Measurements from ENCODE around the gene DYNLRB1. TPM values are rescaled to one million over a fixed set of nuclear protein-coding genes. Genes with fewer than 3 reads are reported as not detected.

DYNLRB1 gene
- total RNA-seq, 2 experiments from 2014 or later, result 83.5 to 122 TPM

DNA sequence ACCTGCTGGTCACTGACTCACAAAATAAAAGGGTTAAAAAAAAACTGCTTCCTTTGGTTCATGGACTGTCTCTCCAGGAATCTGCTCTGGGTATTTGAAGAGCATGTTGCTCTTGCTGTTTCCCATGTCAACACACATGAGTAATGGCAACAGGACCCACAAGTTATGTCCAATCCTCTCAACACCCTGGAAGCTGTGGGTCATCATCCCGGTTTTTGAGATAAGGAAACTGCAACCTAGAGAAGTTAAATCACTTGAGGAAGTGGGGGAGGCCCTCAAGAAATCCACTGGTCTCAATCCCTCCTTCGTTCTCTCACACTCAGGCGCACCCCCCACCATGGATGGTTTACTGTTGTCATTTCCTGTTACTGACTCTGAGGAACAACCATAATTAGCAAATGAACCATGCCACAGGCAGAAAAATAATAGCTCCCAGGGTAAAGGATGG lies 54.7 kb downstream of the DYNLRB1 start:
- ChIA-PET POLR2A (no interaction called here), CTCF (interaction anchor here (0.8 kb wide), 1 partner anchor 63 kb away, joined by 4 read pairs; no protein-coding TSS in a partner anchor)
- H3K4me3 Mint-ChIP-seq, result no peak overlapping the region
- H3K4me1 Mint-ChIP-seq, result peaks cover 6% of the 10 kb centered on the region
- ATAC-seq (peak; percentile 36), DNase-seq (peak; percentile 29)
- intact Hi-C loops (cut with DNase I, micrococcal nuclease), result no loop called here
- peaks cover 3% of the 10 kb centered on the region for H3K36me3 Mint-ChIP-seq (ENCODE audit: low read depth)
- H3K27ac Mint-ChIP-seq, result peak overlapping the region; percentile 69
- no peaks in the 10 kb centered on the region for H3K9me3 Mint-ChIP-seq (ENCODE audit: low read depth)
- H3K27me3 Mint-ChIP-seq, result no peaks in the 10 kb centered on the region

DNA sequence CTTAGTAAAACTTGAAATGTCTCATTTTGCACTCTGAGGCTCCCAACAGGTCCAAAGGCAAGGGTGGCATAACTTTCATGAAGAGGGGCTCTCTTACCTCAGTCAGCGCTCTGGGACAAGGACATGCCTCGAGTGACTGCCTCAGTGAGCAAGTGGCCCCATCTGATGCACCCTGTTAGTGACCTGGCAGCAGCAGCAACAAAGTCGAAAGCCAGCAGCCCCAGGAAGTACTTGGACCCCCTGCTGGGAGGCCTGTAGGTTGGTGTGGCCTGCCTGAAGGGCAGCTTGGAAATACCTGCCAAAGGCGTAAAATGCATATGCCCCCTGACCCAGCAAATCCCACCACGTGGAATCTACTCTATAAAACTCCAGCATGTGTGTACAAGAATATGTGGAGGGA lies 55.5 kb downstream of the DYNLRB1 start:
- no peak for ATAC-seq
- peaks cover 6% of the 10 kb centered on the region for H3K4me1 Mint-ChIP-seq
- intact Hi-C loops (cut with DNase I, micrococcal nuclease), result no loop called here
- CTCF ChIA-PET, result no interaction called here
- no peaks in the 10 kb centered on the region for H3K9me3 Mint-ChIP-seq (ENCODE audit: low read depth)
- no peak for DNase-seq
- H3K4me3 Mint-ChIP-seq, result no peak overlapping the region
- H3K27ac Mint-ChIP-seq, result peak overlapping the region; percentile 69
- peaks cover 3% of the 10 kb centered on the region for H3K36me3 Mint-ChIP-seq (ENCODE audit: low read depth)
- H3K27me3 Mint-ChIP-seq, result no peaks in the 10 kb centered on the region
- POLR2A ChIA-PET, result no interaction called here

DNA sequence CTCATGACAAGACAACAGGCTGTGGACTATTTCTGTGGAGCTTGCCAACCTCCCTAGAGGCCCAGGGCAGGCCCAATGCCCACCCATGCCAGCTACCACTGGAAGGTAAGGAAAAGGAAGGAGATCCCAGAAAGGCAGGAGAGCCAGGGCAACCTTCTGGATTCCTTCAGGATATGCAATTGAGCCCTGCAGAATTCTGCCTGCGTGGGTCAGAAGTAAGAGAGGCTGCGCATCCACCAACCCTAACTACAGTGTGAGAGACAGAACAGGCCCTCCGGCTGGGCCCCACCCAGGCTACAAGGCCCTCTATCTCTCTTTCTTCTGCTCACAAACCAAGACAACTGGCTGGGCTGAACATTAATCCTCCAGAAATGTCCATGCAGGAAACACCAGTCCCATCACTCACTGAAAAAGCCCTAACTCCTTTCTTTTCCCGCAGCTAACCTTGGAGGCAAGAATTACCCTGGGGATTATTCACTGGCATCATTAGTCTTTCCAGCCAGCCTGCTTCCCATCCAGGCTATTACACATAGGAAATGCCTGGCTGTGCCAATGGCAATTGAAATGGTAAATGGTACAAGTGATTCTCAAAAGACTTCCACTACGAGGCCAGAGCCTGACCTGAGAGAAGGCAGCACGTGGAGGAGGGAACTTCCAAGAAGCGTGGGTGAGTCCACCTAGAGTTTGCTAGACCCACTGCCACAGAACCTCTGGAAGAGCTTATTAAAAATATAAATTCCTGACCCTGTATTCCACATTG lies 57.5 kb downstream of the DYNLRB1 start:
- intact Hi-C loops (cut with DNase I, micrococcal nuclease), result no loop called here
- ChIA-PET POLR2A (interaction anchor here (0.5 to 0.6 kb wide), 2 partner anchors 465 to 998 kb away, joined by 3 to 5 read pairs; no protein-coding TSS in a partner anchor), CTCF (interaction anchor here (0.5 to 1.0 kb wide), 4 partner anchors 8 to 136 kb away, joined by 3 read pairs; no protein-coding TSS in a partner anchor)
- no peaks in the 10 kb centered on the region for H3K27me3 Mint-ChIP-seq
- no peak for DNase-seq
- peaks cover 3% of the 10 kb centered on the region for H3K36me3 Mint-ChIP-seq (ENCODE audit: low read depth)
- H3K27ac Mint-ChIP-seq, result no peak overlapping the region
- no peak for ATAC-seq
- H3K4me1 Mint-ChIP-seq, result peaks cover 6% of the 10 kb centered on the region
- no peak overlapping the region for H3K4me3 Mint-ChIP-seq
- no peaks in the 10 kb centered on the region for H3K9me3 Mint-ChIP-seq (ENCODE audit: low read depth)

DNA sequence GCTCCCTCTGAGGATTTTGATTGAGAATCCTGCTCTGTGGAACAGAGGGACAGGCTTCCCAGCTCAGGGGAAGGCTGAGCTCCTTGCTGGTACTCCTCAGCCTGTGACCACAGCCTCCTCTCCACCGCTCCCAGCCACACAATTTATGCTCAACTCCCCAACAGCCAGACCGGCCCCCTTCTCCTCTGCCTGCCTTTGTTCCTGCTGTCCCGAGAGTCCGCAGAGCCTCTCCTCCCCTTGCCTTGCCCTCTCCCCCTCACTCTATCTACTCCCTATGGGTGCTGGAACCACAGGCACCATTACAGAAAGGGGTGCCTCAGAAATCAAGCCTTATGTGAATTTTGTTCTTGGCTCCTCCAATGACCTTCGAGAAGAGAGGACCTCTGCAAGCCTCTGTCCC lies 58.2 kb downstream of the DYNLRB1 start:
- H3K27ac Mint-ChIP-seq, result no peak overlapping the region
- H3K27me3 Mint-ChIP-seq, result no peaks in the 10 kb centered on the region
- H3K4me1 Mint-ChIP-seq, result peaks cover 6% of the 10 kb centered on the region
- peaks cover 6% of the 10 kb centered on the region for H3K36me3 Mint-ChIP-seq (ENCODE audit: low read depth)
- H3K9me3 Mint-ChIP-seq (ENCODE audit: low read depth), result no peaks in the 10 kb centered on the region
- ChIA-PET CTCF (interaction anchor here (0.5 to 1.2 kb wide), 3 partner anchors 8 to 52 kb away, joined by 3 read pairs; no protein-coding TSS in a partner anchor), POLR2A (no interaction called here)
- ATAC-seq (no peak), DNase-seq (no peak)
- intact Hi-C loops (cut with DNase I, micrococcal nuclease), result no loop called here
- H3K4me3 Mint-ChIP-seq, result no peak overlapping the region

DNA sequence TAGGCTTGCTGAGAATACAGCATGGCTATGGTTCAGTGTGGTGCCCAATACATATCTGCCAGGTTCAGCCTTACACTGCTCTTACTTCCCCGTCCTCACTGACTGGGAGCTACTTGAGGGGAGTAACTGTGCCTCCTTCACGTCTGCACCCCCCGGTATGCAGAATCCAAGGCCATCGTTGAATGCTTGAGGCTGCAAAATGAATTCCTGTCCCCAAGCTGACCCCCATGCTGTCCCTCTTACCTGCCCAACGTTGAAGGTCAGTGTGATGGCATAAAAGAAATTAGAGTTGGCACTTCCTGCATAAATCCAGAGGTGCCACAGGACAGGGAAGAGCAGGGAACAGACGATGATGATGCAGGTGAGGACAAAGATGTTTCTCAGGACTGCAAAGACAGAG lies 58.6 kb downstream of the DYNLRB1 start:
- DNase-seq (no peak), ATAC-seq (no peak)
- no peaks in the 10 kb centered on the region for H3K27me3 Mint-ChIP-seq
- H3K9me3 Mint-ChIP-seq (ENCODE audit: low read depth), result no peaks in the 10 kb centered on the region
- intact Hi-C loops (cut with DNase I, micrococcal nuclease), result no loop called here
- no peak overlapping the region for H3K27ac Mint-ChIP-seq
- H3K4me3 Mint-ChIP-seq, result no peak overlapping the region
- H3K36me3 Mint-ChIP-seq (ENCODE audit: low read depth), result peaks cover 10% of the 10 kb centered on the region
- POLR2A ChIA-PET, result no interaction called here
- H3K4me1 Mint-ChIP-seq, result peaks cover 9% of the 10 kb centered on the region
- CTCF ChIA-PET, result interaction anchor here (1.2 kb wide), 1 partner anchor 8 kb away, joined by 3 read pairs; no protein-coding TSS in a partner anchor

DNA sequence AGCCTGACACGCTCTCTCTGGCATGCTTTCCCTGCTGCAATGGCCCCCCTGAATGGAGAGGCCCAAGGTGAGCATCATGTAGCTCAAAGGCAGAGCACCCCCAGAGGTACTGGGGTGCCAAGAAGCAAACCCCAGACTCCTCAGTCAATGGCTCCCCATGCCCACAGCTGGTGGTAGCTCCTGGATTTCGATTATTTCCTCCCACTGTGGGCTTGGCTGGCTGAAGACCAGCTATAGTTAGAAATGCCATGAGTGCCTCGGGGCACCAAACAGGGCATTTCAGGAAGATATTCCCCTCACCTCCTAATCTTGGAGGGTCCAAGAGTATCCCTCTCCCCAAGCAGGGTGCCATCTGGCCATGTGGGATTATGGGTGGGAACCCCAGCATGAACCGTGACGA lies 59.0 kb downstream of the DYNLRB1 start:
- H3K9me3 Mint-ChIP-seq (ENCODE audit: low read depth), result no peaks in the 10 kb centered on the region
- no peak overlapping the region for H3K27ac Mint-ChIP-seq
- peaks cover 13% of the 10 kb centered on the region for H3K4me1 Mint-ChIP-seq
- H3K4me3 Mint-ChIP-seq, result no peak overlapping the region
- DNase-seq (no peak), ATAC-seq (no peak)
- POLR2A ChIA-PET, result no interaction called here
- H3K36me3 Mint-ChIP-seq (ENCODE audit: low read depth), result peaks cover 10% of the 10 kb centered on the region
- intact Hi-C loops (cut with DNase I, micrococcal nuclease), result no loop called here
- CTCF ChIA-PET, result interaction anchor here (0.6 to 1.2 kb wide), 2 partner anchors 7 to 91 kb away, joined by 3 read pairs; no protein-coding TSS in a partner anchor
- H3K27me3 Mint-ChIP-seq, result no peaks in the 10 kb centered on the region

DNA sequence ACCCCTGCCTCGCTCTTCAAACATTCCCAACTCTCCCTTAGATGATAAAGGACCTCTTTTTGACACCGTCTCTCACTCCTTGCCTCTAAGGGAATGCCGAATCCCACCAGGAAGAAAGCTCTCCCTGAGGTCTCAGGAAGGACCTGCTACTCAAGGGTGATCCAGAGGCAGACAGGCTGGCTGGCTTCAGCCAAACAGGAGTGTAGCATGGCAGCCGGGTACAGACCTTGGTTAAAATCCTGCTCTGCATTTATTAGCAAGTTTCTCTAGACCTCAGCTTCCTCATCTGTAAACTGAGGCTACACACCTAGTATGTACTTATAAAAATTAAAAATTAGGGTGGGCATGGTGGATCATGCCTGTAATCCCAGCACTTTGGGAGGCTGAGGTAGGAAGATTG lies 59.5 kb downstream of the DYNLRB1 start:
- ChIA-PET CTCF (interaction anchor here (0.6 kb wide), 1 partner anchor 91 kb away, joined by 3 read pairs; no protein-coding TSS in a partner anchor), POLR2A (no interaction called here)
- no peaks in the 10 kb centered on the region for H3K9me3 Mint-ChIP-seq (ENCODE audit: low read depth)
- H3K36me3 Mint-ChIP-seq (ENCODE audit: low read depth), result peaks cover 14% of the 10 kb centered on the region
- peaks cover 17% of the 10 kb centered on the region for H3K4me1 Mint-ChIP-seq
- no peak overlapping the region for H3K4me3 Mint-ChIP-seq
- intact Hi-C loops (cut with DNase I, micrococcal nuclease), result no loop called here
- no peak for ATAC-seq
- no peak overlapping the region for H3K27ac Mint-ChIP-seq
- DNase-seq, result no peak
- H3K27me3 Mint-ChIP-seq, result no peaks in the 10 kb centered on the region

DNA sequence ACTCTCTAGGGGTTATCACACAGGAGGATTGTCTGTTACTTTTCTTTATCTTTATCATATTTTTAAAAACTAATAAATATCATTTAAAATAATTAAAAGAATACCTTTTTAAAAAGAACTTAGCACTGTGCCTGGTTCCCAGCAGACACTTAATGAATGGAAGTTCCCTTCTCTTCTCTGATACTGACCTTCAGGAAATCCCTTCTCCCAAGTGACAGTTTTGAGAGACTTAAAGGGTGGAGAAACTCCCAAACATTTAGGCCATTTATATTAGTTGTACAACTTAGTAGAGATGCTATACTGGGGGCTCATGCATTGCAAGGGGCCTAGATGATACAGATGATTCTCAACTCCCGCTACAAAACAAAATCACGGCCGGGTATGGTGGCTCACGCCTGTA lies 60.8 kb downstream of the DYNLRB1 start:
- Mint-ChIP-seq H3K4me1 (peaks cover 25% of the 10 kb centered on the region), H3K9me3 (ENCODE audit: low read depth) (no peaks in the 10 kb centered on the region), H3K4me3 (no peak overlapping the region), H3K27me3 (no peaks in the 10 kb centered on the region), H3K36me3 (ENCODE audit: low read depth) (peaks cover 16% of the 10 kb centered on the region), H3K27ac (no peak overlapping the region)
- intact Hi-C loops (cut with DNase I, micrococcal nuclease), result no loop called here
- ATAC-seq (no peak), DNase-seq (no peak)
- CTCF ChIA-PET, result no interaction called here
- POLR2A ChIA-PET, result no interaction called here

DNA sequence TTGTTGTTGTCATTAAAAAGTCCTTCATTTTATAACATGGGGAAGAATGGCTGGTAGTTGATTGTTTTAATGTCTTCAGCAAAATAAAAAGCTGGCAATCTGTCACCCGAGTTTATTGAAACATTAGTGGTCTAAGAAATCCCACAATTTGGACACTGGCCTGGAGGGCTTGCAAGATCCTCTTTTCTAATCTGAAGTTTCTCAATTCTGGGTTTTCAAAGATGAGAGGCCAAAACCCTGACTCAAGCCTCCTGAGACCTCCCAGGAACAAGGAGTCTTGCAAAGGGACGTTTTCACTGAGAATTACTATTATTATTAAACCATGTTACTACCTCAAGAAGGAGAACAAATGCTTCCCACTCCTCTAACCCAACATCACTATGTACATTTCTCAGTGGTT lies 61.8 kb downstream of the DYNLRB1 start:
- CTCF ChIA-PET, result interaction anchor here (0.7 to 0.8 kb wide), 2 partner anchors 10 to 15 kb away, joined by 3 read pairs; no protein-coding TSS in a partner anchor
- POLR2A ChIA-PET, result no interaction called here
- Mint-ChIP-seq H3K27me3 (no peaks in the 10 kb centered on the region), H3K36me3 (ENCODE audit: low read depth) (peaks cover 16% of the 10 kb centered on the region), H3K4me1 (peaks cover 30% of the 10 kb centered on the region), H3K27ac (no peak overlapping the region), H3K9me3 (ENCODE audit: low read depth) (no peaks in the 10 kb centered on the region), H3K4me3 (no peak overlapping the region)
- DNase-seq (no peak), ATAC-seq (no peak)
- intact Hi-C loops (cut with DNase I, micrococcal nuclease), result no loop called here

DNA sequence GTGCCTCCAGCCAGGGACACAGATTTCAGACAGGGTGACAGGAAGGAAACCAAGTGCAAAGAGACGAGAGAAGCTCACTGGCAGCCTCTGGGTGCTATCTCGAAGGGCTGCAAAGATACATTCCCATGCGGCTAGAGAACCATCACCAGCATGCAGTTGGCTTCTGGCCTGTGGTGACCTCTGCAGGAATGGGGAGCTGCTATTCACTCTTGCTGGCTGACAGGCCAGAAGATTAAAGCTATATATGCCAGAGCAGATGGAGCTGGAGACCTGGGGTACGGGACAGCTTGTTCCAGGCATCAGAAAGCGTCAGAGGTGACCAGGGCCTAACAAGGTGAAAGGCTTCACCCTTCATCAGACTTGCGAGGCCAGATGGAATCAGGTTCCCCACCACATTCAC lies 62.3 kb downstream of the DYNLRB1 start:
- Mint-ChIP-seq H3K27me3 (no peaks in the 10 kb centered on the region), H3K27ac (peak overlapping the region; percentile 47), H3K4me3 (no peak overlapping the region), H3K9me3 (ENCODE audit: low read depth) (no peaks in the 10 kb centered on the region), H3K4me1 (peaks cover 30% of the 10 kb centered on the region), H3K36me3 (ENCODE audit: low read depth) (peaks cover 16% of the 10 kb centered on the region)
- POLR2A ChIA-PET, result no interaction called here
- intact Hi-C loops (cut with DNase I, micrococcal nuclease), result no loop called here
- ATAC-seq, result no peak
- CTCF ChIA-PET, result interaction anchor here (0.7 to 0.8 kb wide), 2 partner anchors 10 to 15 kb away, joined by 3 read pairs; no protein-coding TSS in a partner anchor
- DNase-seq, result no peak

DNA sequence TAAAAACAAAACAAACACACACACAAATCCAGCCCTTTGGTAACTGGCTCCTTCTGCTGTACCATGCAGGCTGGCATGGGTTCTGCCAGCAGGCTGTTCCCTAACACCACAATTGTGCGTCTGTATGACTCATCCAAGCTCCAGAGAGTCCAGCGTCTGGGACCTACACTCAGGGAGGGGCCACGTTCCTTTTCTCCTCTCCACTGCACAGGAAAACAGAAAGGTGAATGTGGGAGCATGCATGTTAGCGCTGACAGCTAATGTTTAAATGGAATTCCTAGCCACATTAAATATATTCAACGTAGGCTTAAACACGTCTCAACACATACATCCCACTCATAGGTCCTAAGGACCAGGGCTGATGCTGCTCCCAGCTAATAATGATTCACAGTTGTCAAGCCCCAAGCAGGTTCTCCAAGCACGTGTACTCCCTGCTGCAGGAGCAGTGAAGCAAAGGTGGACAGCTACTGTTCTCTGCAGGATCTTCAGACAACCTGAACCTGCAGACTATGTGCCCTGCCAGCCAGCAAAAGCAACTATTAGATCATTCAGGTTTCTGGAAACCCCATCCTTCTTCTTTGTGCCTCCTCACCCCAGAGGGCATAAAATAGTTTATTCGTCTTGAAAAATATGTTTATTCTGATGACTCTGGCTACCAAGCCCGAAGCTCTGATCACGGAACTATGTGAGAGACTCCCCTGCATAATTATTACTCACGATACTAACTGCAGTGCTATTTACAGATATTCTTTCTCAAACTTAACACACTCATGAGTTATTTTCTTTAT lies 63.2 kb downstream of the DYNLRB1 start:
- no peaks in the 10 kb centered on the region for H3K9me3 Mint-ChIP-seq (ENCODE audit: low read depth)
- no peak for ATAC-seq
- peak overlapping the region; percentile 91 for H3K27ac Mint-ChIP-seq
- H3K36me3 Mint-ChIP-seq (ENCODE audit: low read depth), result peaks cover 17% of the 10 kb centered on the region
- CTCF ChIA-PET, result interaction anchor here (0.7 kb wide), 1 partner anchor 265 kb away, joined by 3 read pairs; no protein-coding TSS in a partner anchor
- DNase-seq, result no peak
- intact Hi-C loops (cut with DNase I, micrococcal nuclease), result no loop called here
- H3K27me3 Mint-ChIP-seq, result no peaks in the 10 kb centered on the region
- H3K4me3 Mint-ChIP-seq, result no peak overlapping the region
- POLR2A ChIA-PET, result no interaction called here
- peaks cover 30% of the 10 kb centered on the region for H3K4me1 Mint-ChIP-seq

All from activated CD4-positive, alpha-beta T cell treated with anti-CD3 and anti-CD28 coated beads for 36 hours (primary cell).